ENCODE results near the gene TMEM260. TPM values are rescaled to one million over a fixed set of nuclear protein-coding genes. Genes with fewer than 3 reads are reported as not detected.
A peak's percentile ranks its signal among the peaks of the same experiment; 100 is the strongest.

Gene TMEM260
- total and polyA plus RNA-seq, 7 donors: 2.5 to 7.4 (median 3.8) TPM

- 82 to 85% (median 85%) methylated on average over 6 of the region's 6 CpGs for WGBS, 3 donors
- Histone ChIP-seq H3K27ac (no peak overlapping the region), H3K27me3 (ENCODE audit: insufficient read depth in 3 of 3, low read length in 2 of 3) (no peaks in the 10 kb centered on the region), H3K9me3 (no peaks in the 10 kb centered on the region), H3K4me1 (no peaks in the 10 kb centered on the region), H3K4me3 (no peak overlapping the region), H3K36me3 (ENCODE audit: insufficient read depth in 1 of 2, low read depth in 1 of 2) (peaks cover 4 to 19% of the 10 kb centered on the region in 2 donors)
- ATAC-seq (no peak), DNase-seq (no peak)
- intact Hi-C loops (cut with DNase I): no loop called here
- no peak for TF ChIP-seq CTCF (IDR thresholded peaks at IDR 0.05)
These were observed 69.1 kb downstream of the TMEM260 start for GRCh38 chr14:56648508-56649301.

DNA sequence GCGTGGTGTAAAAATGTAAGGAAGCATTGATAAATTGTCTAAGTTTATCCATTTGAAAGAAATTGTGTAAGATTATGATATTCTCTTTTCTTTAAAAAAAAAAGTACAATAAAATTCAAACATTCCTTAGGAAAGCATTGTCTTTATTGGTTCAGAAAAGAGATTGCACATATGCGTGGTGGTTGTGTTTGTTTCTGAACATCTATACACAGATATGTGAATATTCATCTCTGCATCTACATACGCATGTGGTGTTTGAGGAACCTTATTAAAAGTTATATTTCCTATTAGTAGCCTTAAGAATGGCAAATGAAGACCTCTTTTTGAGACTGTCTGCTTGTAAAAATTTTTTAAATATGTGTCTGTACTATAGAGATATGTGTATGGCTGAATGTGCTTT is 69.8 kb downstream of the TMEM260 start:
- intact Hi-C loops (cut with DNase I): no loop called here

DNA sequence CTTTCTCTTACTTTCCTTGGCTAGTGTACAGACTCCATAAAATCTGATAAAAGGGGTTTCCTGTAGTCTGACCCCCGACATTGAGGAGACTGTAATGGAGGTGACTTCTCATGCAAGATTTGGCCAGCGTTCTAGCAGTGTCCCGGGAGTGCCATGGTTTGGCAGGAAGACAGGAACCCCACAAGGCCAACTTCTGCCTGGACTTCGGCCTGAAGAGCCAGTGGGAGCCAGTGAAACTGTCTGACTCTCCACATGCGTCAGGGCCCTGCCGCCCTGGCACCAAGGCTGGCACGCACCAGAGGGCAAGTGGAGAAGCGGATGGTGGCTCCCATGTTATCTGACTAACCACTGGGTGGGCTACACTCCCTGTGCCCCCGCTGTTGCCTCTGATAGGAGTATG is 70.5 kb downstream of the TMEM260 start:
- no peaks in the 10 kb centered on the region for H3K9me3 ChIP-seq
- H3K27ac ChIP-seq: no peak overlapping the region
- no peak overlapping the region for H3K4me3 ChIP-seq
- intact Hi-C loops (cut with DNase I): no loop called here
- H3K27me3 ChIP-seq (ENCODE audit: insufficient read depth in 3 of 3, low read length in 2 of 3): no peaks in the 10 kb centered on the region
- no peaks in the 10 kb centered on the region for H3K4me1 ChIP-seq
- TF ChIP-seq CTCF (IDR thresholded peaks at IDR 0.05): no peak
- H3K36me3 ChIP-seq (ENCODE audit: insufficient read depth in 1 of 2, low read depth in 1 of 2): peaks cover 4 to 19% of the 10 kb centered on the region in 2 donors
- 36 to 65% (median 37%) methylated on average over 9 of the region's 9 CpGs for WGBS, 3 donors
- peak in 1 of 2 donors; percentile 29 for DNase-seq
- ATAC-seq: peak in 1 of 4 donors; percentile 35

More for the DNA sequence above, 69.8 kb downstream of the TMEM260 start:
- Histone ChIP-seq H3K36me3 (ENCODE audit: insufficient read depth in 1 of 2, low read depth in 1 of 2) (peaks cover 4 to 19% of the 10 kb centered on the region in 2 donors), H3K4me3 (no peak overlapping the region), H3K9me3 (no peaks in the 10 kb centered on the region), H3K27me3 (ENCODE audit: insufficient read depth in 3 of 3, low read length in 2 of 3) (no peaks in the 10 kb centered on the region), H3K27ac (no peak overlapping the region), H3K4me1 (no peaks in the 10 kb centered on the region)
- ATAC-seq: no peak
- no peak for DNase-seq
- TF ChIP-seq CTCF (IDR thresholded peaks at IDR 0.05): no peak
- WGBS, 3 donors: 98 to 99% (median 98%) methylated on average over 3 of the region's 3 CpGs

DNA sequence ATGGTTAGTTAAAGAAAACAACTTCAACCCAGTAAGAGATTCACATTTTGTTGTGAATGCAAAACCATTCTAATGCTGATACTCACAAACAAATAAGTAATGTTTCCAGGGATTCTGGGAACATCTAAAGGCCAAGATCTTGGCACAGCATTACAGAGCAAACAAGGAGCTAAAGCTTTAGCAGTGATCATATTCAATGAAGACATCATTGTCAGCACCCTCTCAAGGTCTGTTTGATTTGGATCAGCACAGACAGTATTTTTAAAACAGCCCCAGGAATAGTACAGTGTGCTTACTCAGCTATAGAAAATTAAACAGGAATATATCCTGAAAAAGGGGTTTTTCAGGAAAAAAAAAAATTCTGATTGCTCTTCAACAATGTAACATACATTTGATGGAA is 71.4 kb downstream of the TMEM260 start:
- Histone ChIP-seq H3K4me3 (no peak overlapping the region), H3K36me3 (ENCODE audit: insufficient read depth in 1 of 2, low read depth in 1 of 2) (peaks cover 4 to 16% of the 10 kb centered on the region in 2 donors), H3K4me1 (no peaks in the 10 kb centered on the region), H3K27me3 (ENCODE audit: insufficient read depth in 3 of 3, low read length in 2 of 3) (no peaks in the 10 kb centered on the region), H3K27ac (no peak overlapping the region), H3K9me3 (no peaks in the 10 kb centered on the region)
- no peak for TF ChIP-seq CTCF (IDR thresholded peaks at IDR 0.05)
- no peak for DNase-seq
- no peak for ATAC-seq
- intact Hi-C loops (cut with DNase I): no loop called here

- Histone ChIP-seq H3K27me3 (ENCODE audit: insufficient read depth in 3 of 3, low read length in 2 of 3) (no peaks in the 10 kb centered on the region), H3K4me3 (no peak overlapping the region), H3K9me3 (no peaks in the 10 kb centered on the region), H3K27ac (no peak overlapping the region), H3K36me3 (ENCODE audit: insufficient read depth in 1 of 2, low read depth in 1 of 2) (no peaks in the 10 kb centered on the region), H3K4me1 (no peaks in the 10 kb centered on the region)
- ATAC-seq (no peak), DNase-seq (no peak)
- intact Hi-C loops (cut with DNase I): no loop called here
- WGBS, 3 donors: 65 to 76% (median 68%) methylated on average over 2 of the region's 2 CpGs
- TF ChIP-seq CTCF (IDR thresholded peaks at IDR 0.05): no peak
These were observed 78.0 kb downstream of the TMEM260 start for GRCh38 chr14:56657604-56658003.

All from psoas muscle (tissue), 8 donors.